HUES6 (cell line): Measurements from ENCODE around the gene DOK1.

ENCODE experiments used
- H3K27ac ChIP-seq: 2 replicates; pipeline ENCODE4 v1.7.0; 2013; ENCODE audit warnings: low read depth, mild to moderate bottlenecking, low read length, inconsistent platforms
- H3K27me3 ChIP-seq: 2 replicates; pipeline ENCODE4 v1.6.1; 2013; ENCODE audit warnings: low read length; ENCODE audit not compliant: control insufficient read depth, insufficient read depth
- H3K36me3 ChIP-seq: 2 replicates; pipeline ENCODE4 v1.6.1; 2013; ENCODE audit warnings: low read length; ENCODE audit not compliant: control insufficient read depth, insufficient read depth
- H3K4me1 ChIP-seq: 2 replicates; pipeline ENCODE4 v1.6.1; 2013; ENCODE audit warnings: low read length; ENCODE audit not compliant: control insufficient read depth, insufficient read depth
- H3K4me3 ChIP-seq: 2 replicates; pipeline ENCODE4 v1.5.1; 2013; ENCODE audit warnings: low read depth, low read length
- H3K9ac ChIP-seq: one replicate; pipeline ENCODE4 v1.6.1; 2013; ENCODE audit warnings: mild to moderate bottlenecking, low read length
- H3K9me3 ChIP-seq: 2 replicates; pipeline ENCODE4 v1.6.1; 2013; ENCODE audit warnings: low read depth, low read length; ENCODE audit not compliant: control insufficient read depth, insufficient read depth

The DOK1 gene

GRCh38 chr2:74553892-74554819 lies at the start of gene DOK1, which contains the start of gene LOXL3:
TSS of gene DOK1 (plus strand) at chr2:74554720. CDS start at chr2:74554755, 35 bp downstream.
TSS of gene LOXL3 (minus strand) at chr2:74553942. CDS start at chr2:74552634, 1,308 bp downstream.
- peak within 1 kb of the TSS; percentile 76; the same call in 1 of the 2 replicates for H3K27ac ChIP-seq
- H3K36me3 ChIP-seq, result peaks cover 5% of the 10 kb centered on the region; the same call in 1 of the 2 replicates
- no peaks in the 10 kb centered on the region for H3K9me3 ChIP-seq
- H3K4me3 ChIP-seq, result peak within 1 kb of the TSS; percentile 81
- H3K4me1 ChIP-seq, result peaks cover 27% of the 10 kb centered on the region
- peak within 1 kb of the TSS; percentile 70 for H3K9ac ChIP-seq
- H3K27me3 ChIP-seq, result peaks cover 67% of the 10 kb centered on the region

GRCh38 chr2:74505448-74506246 lies 48.9 kb upstream of the DOK1 start:
- peaks cover 10% of the 10 kb centered on the region for H3K36me3 ChIP-seq
- H3K4me1 ChIP-seq, result peaks cover 36% of the 10 kb centered on the region
- no peak overlapping the region for H3K4me3 ChIP-seq
- H3K27ac ChIP-seq, result no peak overlapping the region
- H3K27me3 ChIP-seq, result peaks cover 70% of the 10 kb centered on the region
- H3K9ac ChIP-seq, result no peak overlapping the region
- no peaks in the 10 kb centered on the region for H3K9me3 ChIP-seq

GRCh38 chr2:74507145-74507925 lies 47.2 kb upstream of the DOK1 start, which contains the start of gene PCGF1:
TSS of gene PCGF1 (minus strand) at chr2:74507695. CDS start at chr2:74507668, 27 bp downstream.
- H3K9ac ChIP-seq, result peak within 1 kb of the TSS; percentile 97
- peaks cover 23% of the 10 kb centered on the region for H3K4me1 ChIP-seq
- peaks cover 10% of the 10 kb centered on the region for H3K36me3 ChIP-seq
- no peaks in the 10 kb centered on the region for H3K9me3 ChIP-seq
- H3K4me3 ChIP-seq, result peak within 1 kb of the TSS; percentile 97
- peak within 1 kb of the TSS; percentile 96 for H3K27ac ChIP-seq
- H3K27me3 ChIP-seq, result peaks cover 70% of the 10 kb centered on the region

GRCh38 chr2:74507926-74508520 lies 46.5 kb upstream of the DOK1 start:
- Histone ChIP-seq H3K4me3 (peak overlapping the region; percentile 97), H3K27ac (peak overlapping the region; percentile 96; the same call in 1 of the 2 replicates), H3K36me3 (peaks cover 10% of the 10 kb centered on the region), H3K27me3 (peaks cover 70% of the 10 kb centered on the region), H3K9me3 (no peaks in the 10 kb centered on the region), H3K9ac (peak overlapping the region; percentile 97), H3K4me1 (peaks cover 22% of the 10 kb centered on the region)

GRCh38 chr2:74510272-74510671 lies 44.2 kb upstream of the DOK1 start:
- H3K4me1 ChIP-seq, result peaks cover 26% of the 10 kb centered on the region
- peaks cover 74% of the 10 kb centered on the region for H3K27me3 ChIP-seq
- no peak overlapping the region for H3K4me3 ChIP-seq
- peaks cover 8% of the 10 kb centered on the region for H3K36me3 ChIP-seq
- H3K27ac ChIP-seq, result no peak overlapping the region
- no peak overlapping the region for H3K9ac ChIP-seq
- H3K9me3 ChIP-seq, result no peaks in the 10 kb centered on the region

GRCh38 chr2:74511104-74511989 lies 43.2 kb upstream of the DOK1 start:
- Histone ChIP-seq H3K4me3 (no peak overlapping the region), H3K27me3 (peaks cover 78% of the 10 kb centered on the region)

GRCh38 chr2:74512744-74513604 lies 41.5 kb upstream of the DOK1 start:
- peaks cover 3% of the 10 kb centered on the region; the same call in 1 of the 2 replicates for H3K9me3 ChIP-seq
- peaks cover 25% of the 10 kb centered on the region for H3K4me1 ChIP-seq
- H3K27ac ChIP-seq, result no peak overlapping the region
- H3K4me3 ChIP-seq, result peak overlapping the region; percentile 57
- peaks cover 95% of the 10 kb centered on the region for H3K27me3 ChIP-seq
- no peaks in the 10 kb centered on the region for H3K36me3 ChIP-seq
- H3K9ac ChIP-seq, result no peak overlapping the region

More at GRCh38 chr2:74511104-74511989, 43.2 kb upstream of the DOK1 start:
- peaks cover 31% of the 10 kb centered on the region for H3K4me1 ChIP-seq
- no peak overlapping the region for H3K27ac ChIP-seq
- H3K36me3 ChIP-seq, result no peaks in the 10 kb centered on the region
- no peak overlapping the region for H3K9ac ChIP-seq
- H3K9me3 ChIP-seq, result no peaks in the 10 kb centered on the region; the same call in 1 of the 2 replicates

- Histone ChIP-seq H3K4me3 (peak overlapping the region; percentile 57), H3K27ac (no peak overlapping the region), H3K9ac (no peak overlapping the region)
These were observed 40.7 kb upstream of the DOK1 start for GRCh38 chr2:74513605-74514367.

More at GRCh38 chr2:74513605-74514367, 40.7 kb upstream of the DOK1 start:
- H3K27me3 ChIP-seq, result peaks cover 99% of the 10 kb centered on the region
- H3K36me3 ChIP-seq, result no peaks in the 10 kb centered on the region
- peaks cover 20% of the 10 kb centered on the region for H3K4me1 ChIP-seq
- peaks cover 3% of the 10 kb centered on the region; the same call in 1 of the 2 replicates for H3K9me3 ChIP-seq
